IPS-18a (cell line): ENCODE results near the gene HIGD1A.

Experiments used
- H3K27ac ChIP-seq: one replicate; pipeline ENCODE4 v1.5.1; 2013; ENCODE audit warnings: low read length
- H3K27me3 ChIP-seq: one replicate; pipeline ENCODE4 v1.6.1; 2013; ENCODE audit warnings: mild to moderate bottlenecking, low read length; ENCODE audit not compliant: control insufficient read depth, insufficient read depth
- H3K36me3 ChIP-seq: one replicate; pipeline ENCODE4 v1.6.1; 2013; ENCODE audit warnings: low read depth, low read length; ENCODE audit not compliant: control insufficient read depth
- H3K4me1 ChIP-seq: one replicate; pipeline ENCODE4 v1.6.1; 2013; ENCODE audit warnings: low read depth, low read length; ENCODE audit not compliant: control insufficient read depth
- H3K4me3 ChIP-seq: one replicate; pipeline ENCODE4 v1.5.1; 2013; ENCODE audit warnings: low read length
- H3K9ac ChIP-seq: one replicate; pipeline ENCODE4 v1.6.1; 2013; ENCODE audit warnings: mild to moderate bottlenecking, low read length, moderate library complexity
- H3K9me3 ChIP-seq: one replicate; pipeline ENCODE4 v1.6.1; 2013; ENCODE audit warnings: low read depth, low read length; ENCODE audit not compliant: control insufficient read depth

The HIGD1A gene

DNA sequence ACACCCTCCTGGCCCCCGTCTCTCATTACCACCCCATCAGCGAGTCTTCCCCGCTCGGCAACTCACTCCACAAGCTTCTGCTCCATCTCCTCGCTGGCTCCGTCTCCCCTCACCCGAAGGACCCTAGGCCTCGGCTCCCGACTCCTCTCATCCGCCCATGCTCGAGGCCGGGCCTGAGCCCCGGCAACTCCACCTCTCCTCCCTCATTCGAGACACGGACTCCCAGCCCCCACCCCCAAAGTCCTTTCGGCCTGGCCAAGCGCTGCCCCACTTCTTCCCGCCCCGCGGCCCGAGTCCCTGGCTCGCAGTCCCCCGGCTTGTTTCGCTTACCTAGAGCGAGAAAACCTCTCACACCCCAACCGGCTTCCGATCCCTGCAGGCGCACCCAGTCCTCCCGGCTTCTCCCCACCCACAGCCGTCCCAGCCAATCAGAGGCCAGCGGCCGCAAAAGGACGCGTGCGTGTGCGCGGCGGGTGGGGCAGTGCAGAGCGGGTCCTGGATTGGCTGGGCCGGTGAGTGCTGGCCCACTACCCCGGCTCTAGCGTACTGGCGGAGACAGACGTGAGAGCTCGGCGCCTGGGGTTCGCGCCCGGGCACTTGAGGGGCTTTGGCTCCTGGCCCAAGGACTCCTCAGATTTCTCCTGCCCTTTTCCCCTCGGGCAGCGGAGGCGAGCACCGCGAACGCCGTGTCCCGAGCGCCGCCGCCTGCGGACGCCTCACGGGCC, at the start of gene HIGD1A:
HIGD1A (minus strand) TSS at position 385 of the 725 bp plus-strand sequence. CDS start 10,237 bp downstream, outside the sequence.
- H3K27ac ChIP-seq = peak within 1 kb of the TSS; percentile 22
- no peaks in the 10 kb centered on the region for H3K9me3 ChIP-seq
- peak within 1 kb of the TSS; percentile 79 for H3K4me3 ChIP-seq
- H3K27me3 ChIP-seq = peaks cover 25% of the 10 kb centered on the region
- H3K4me1 ChIP-seq = peaks cover 10% of the 10 kb centered on the region
- H3K36me3 ChIP-seq = no peaks in the 10 kb centered on the region
- peak within 1 kb of the TSS; percentile 85 for H3K9ac ChIP-seq

DNA sequence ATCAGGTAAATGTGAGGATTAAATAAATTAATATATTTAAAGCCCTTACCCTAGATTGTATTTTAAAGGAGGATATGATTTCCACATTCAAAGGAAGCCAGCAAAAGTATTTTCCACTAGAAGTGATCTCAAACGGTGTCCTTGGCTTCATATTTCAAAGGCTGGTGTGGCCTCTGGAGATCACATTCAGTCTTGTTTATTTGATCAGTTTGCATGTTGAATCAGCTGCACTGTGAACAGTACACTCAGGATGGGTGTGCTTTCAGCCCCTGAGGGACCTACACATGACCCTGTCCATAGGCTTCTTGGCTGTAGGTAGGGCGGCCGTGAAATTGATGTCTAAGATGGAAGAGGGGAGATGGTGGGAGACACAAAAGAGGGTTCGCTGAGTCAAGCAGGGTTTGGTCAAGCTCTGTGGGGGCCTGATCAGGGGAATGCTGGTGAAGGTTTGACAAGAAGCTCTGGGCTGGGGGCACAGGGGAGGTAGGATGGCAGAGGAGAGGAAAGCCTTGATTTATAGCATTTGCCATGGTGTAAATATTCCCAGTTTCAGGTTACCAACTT, 49.5 kb upstream of the HIGD1A start:
- Histone ChIP-seq H3K36me3 (no peaks in the 10 kb centered on the region), H3K4me1 (no peaks in the 10 kb centered on the region), H3K4me3 (no peak overlapping the region), H3K27me3 (no peaks in the 10 kb centered on the region), H3K9ac (no peak overlapping the region), H3K27ac (no peak overlapping the region), H3K9me3 (no peaks in the 10 kb centered on the region)

DNA sequence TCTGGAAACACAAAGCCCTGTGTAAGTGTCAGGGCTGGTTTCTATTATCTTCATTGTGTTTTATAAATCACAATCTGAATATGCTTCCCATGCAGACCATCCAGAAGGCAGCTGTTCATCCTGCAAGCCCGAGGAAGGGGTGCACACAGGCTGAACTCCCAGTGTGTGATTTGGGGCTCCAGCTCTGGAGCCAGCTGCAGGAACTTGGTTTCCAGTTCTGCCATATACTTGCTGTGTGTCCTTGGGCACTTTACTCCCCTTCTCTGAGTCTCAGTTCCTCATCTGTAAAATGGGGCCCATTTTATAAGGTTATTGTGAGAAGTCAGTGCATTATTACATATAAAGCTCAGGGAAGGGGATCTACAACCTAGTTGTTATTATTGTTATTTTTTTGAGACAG, 48.8 kb upstream of the HIGD1A start:
- Histone ChIP-seq H3K27me3 (no peaks in the 10 kb centered on the region), H3K9ac (no peak overlapping the region), H3K4me3 (no peak overlapping the region), H3K4me1 (no peaks in the 10 kb centered on the region), H3K9me3 (no peaks in the 10 kb centered on the region), H3K36me3 (no peaks in the 10 kb centered on the region), H3K27ac (no peak overlapping the region)

DNA sequence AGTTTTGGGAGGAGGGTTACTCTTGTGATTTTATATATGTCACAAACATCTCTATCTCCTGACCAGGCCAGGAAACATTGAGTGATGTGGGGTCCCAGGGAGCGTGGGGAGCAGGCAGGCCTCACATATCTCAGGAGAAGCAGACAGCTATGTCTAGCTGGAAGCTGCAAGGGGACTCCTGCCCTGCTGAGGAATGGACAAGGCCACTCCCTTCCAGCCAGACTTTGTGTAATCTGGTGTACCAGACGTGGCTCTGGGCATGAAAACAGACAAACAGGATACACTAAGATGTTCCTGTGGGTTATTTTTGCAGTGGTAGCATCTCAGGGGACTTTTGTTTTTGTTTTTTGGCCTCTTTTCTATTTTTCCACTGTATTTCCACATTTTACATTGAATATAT, 48.2 kb upstream of the HIGD1A start:
- Histone ChIP-seq H3K9me3 (no peaks in the 10 kb centered on the region), H3K9ac (no peak overlapping the region), H3K4me1 (no peaks in the 10 kb centered on the region), H3K4me3 (no peak overlapping the region), H3K27ac (no peak overlapping the region), H3K36me3 (no peaks in the 10 kb centered on the region), H3K27me3 (no peaks in the 10 kb centered on the region)

DNA sequence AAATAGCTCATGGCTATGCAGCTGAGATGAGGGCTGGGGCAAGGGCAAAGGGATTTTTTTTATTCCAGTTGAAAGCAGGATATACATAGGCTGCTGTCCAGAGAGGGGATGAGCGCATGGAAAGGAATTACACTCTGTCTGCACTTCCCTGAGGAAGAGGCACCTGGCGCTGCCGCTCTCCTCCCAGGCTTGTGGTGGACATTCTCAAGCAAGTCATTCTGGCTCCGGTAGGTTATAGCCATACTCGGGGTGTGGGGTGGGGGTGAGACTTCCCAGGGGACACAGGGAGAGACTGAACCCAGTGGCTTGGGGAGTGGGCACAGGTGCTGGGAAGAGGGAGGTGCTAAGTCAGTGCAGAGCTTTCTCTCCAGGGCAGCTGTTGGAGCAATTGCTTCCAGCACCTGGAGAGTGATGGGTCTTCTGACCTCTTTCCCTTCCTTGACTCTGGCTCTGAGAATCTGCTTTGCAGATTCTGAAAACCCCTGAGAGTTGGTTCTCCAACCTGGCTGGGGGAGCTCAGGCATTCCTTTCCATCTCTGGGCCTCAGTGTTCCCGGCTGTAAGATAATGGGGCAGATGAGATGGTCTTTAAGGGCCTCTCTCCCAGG, 47.0 kb upstream of the HIGD1A start:
- no peaks in the 10 kb centered on the region for H3K36me3 ChIP-seq
- no peaks in the 10 kb centered on the region for H3K9me3 ChIP-seq
- no peak overlapping the region for H3K9ac ChIP-seq
- H3K4me3 ChIP-seq = no peak overlapping the region
- no peaks in the 10 kb centered on the region for H3K27me3 ChIP-seq
- no peaks in the 10 kb centered on the region for H3K4me1 ChIP-seq
- H3K27ac ChIP-seq = no peak overlapping the region

DNA sequence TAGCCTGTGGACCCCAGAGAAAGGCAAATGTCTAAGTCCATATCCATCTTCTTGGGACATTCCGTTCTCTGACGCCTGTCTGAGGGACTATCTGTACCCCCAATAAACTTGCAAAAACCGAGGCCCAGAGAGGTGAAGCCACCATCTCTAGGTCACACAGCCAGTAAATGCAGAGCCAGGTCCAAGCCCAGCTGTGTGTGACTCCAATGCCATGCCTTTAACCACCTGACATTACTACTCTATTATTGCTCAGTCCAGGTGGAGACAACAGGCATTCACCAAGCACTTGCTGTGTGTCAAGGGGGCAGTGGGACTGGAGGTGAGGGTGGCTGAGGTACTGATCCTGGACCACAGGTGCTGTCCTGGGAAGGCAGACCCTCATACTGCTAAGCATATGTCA, 46.0 kb upstream of the HIGD1A start:
- Histone ChIP-seq H3K9ac (no peak overlapping the region), H3K4me1 (no peaks in the 10 kb centered on the region), H3K27me3 (no peaks in the 10 kb centered on the region), H3K36me3 (no peaks in the 10 kb centered on the region), H3K9me3 (no peaks in the 10 kb centered on the region), H3K27ac (no peak overlapping the region), H3K4me3 (no peak overlapping the region)

DNA sequence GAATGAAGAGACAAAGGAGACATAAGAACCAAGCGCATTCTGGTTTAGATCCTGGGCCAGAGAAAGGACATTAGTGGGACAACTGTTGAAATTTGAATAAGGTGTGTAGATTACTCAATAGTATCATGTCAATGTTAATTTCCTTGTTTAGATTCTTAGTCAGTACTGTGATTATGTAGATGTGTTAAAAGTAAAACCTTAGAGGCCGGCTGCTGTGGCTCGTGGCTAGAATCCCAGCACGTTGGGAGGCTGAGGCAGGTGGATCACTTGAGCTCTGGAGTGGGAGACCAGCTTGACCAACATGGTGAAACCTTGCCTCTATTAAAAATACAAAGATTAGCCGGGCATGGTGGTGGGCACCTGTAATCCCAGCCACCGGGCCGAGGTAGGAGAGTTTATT, 44.7 kb upstream of the HIGD1A start:
- no peak overlapping the region for H3K4me3 ChIP-seq
- H3K4me1 ChIP-seq = peaks cover 3% of the 10 kb centered on the region
- no peak overlapping the region for H3K9ac ChIP-seq
- H3K36me3 ChIP-seq = no peaks in the 10 kb centered on the region
- no peaks in the 10 kb centered on the region for H3K27me3 ChIP-seq
- H3K9me3 ChIP-seq = no peaks in the 10 kb centered on the region
- no peak overlapping the region for H3K27ac ChIP-seq

DNA sequence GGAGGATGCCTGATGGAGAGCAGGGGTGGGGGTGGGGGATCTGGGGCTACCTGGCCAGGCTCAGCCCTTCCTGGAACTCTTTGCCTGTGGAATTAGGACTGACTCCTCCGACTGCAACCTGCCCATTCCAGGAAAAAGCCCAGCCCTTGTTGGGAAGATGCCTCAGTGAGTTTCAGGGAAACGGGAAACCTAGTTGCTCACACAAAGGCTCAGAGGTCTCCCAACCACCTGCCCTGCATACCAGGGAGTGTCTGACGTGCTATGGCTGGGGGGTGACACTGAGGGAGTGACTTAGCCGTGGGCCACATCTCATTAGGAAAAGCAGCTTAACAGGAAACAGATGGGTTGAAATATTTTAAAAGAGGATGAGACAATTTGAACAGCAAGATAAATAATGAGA, 43.4 kb upstream of the HIGD1A start:
- Histone ChIP-seq H3K4me1 (peaks cover 7% of the 10 kb centered on the region), H3K27me3 (no peaks in the 10 kb centered on the region), H3K9ac (no peak overlapping the region), H3K4me3 (no peak overlapping the region), H3K27ac (no peak overlapping the region), H3K9me3 (no peaks in the 10 kb centered on the region), H3K36me3 (no peaks in the 10 kb centered on the region)

DNA sequence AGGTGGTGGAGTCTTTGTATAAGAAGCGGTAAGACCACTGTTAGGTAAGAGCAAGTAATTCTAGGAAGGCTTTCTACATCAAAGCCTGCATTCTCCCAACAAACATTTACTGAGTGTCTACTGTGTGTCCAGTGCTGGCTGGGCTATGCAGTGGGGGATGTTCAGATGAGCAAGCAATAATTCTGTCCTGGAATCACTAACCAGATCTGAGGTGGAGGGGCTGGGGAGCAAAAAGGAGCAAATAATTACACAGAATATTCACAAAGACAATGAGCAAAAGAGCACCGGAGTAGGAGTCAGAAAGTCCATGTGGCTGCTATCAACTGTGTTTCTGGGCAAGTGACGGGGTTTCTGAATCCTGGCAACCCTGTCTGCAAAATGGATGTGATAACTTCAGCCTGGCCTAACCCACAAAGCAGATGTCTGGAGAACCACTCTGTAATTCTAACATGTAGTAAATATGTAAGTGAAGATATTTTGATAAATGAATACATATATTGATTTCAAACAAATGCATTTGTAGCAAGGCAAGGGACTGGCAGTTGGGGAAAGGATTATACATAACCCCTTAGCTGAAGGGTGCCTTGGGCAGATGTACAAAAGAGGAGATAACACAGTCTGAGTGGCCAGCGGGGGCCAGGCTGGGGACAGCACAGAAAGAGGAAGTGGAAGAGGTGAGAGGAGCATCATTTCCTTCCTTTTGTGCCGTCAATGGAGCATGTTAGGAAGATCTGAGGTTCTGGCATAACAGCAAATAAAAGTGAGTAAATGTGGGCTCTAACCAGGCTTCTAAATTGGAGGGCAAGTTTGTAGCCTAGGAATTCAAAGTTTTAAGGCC, 42.6 kb upstream of the HIGD1A start:
- H3K4me1 ChIP-seq = peaks cover 7% of the 10 kb centered on the region
- no peak overlapping the region for H3K4me3 ChIP-seq
- no peaks in the 10 kb centered on the region for H3K9me3 ChIP-seq
- no peaks in the 10 kb centered on the region for H3K36me3 ChIP-seq
- H3K27me3 ChIP-seq = no peaks in the 10 kb centered on the region
- H3K9ac ChIP-seq = no peak overlapping the region
- H3K27ac ChIP-seq = no peak overlapping the region

DNA sequence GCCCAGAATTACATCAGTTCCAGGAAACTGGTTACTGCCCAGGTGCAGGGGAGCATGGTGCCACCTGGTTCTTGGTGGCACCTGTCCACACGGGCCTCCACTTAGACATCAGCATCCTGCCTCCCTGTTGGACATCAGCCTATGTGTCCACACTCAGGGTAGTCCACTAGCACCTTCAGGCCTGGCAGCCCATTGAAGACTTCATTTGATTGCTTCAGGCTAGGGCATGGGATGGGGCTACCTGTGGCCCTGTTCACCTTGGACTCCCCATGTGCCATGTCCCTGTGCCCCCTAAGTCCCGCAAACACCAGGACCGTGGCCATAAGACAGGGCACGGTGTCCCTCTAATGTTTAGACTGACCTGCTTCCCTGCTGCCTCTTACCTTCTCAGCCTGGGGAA, 40.5 kb upstream of the HIGD1A start:
- Histone ChIP-seq H3K27me3 (no peaks in the 10 kb centered on the region), H3K4me3 (no peak overlapping the region), H3K4me1 (peaks cover 7% of the 10 kb centered on the region), H3K27ac (no peak overlapping the region), H3K9ac (no peak overlapping the region), H3K9me3 (no peaks in the 10 kb centered on the region), H3K36me3 (no peaks in the 10 kb centered on the region)

DNA sequence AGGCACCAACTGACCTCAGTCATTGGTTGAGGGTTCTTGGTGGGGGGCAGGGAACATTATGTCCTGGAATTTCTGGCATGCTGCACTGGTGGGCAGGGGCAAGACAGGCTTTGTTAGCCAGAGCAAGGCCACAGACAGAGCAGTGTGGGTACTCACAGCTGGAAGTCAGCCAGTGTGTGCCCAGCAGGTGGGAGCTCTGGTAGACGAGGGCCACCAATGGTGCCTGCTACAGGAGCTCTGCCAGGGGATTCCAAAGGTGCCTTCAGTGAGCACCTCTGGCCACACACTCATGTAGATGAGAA, 40.1 kb upstream of the HIGD1A start:
- no peak overlapping the region for H3K4me3 ChIP-seq
- peaks cover 7% of the 10 kb centered on the region for H3K4me1 ChIP-seq
- no peak overlapping the region for H3K27ac ChIP-seq
- no peak overlapping the region for H3K9ac ChIP-seq
- no peaks in the 10 kb centered on the region for H3K27me3 ChIP-seq
- no peaks in the 10 kb centered on the region for H3K9me3 ChIP-seq
- no peaks in the 10 kb centered on the region for H3K36me3 ChIP-seq
